H1 (cell line): Measurements from ENCODE around the gene GCHFR. TPM values are rescaled to one million over a fixed set of nuclear protein-coding genes. Genes with fewer than 3 reads are reported as not detected.

Experiments used
- EGR1 ChIP-seq: IDR thresholded peaks from 2 replicates; pipeline ENCODE4 v1.6.1; 2011; ENCODE audit warnings: low read depth, low read length, borderline replicate concordance
- JUN ChIP-seq: IDR thresholded peaks from 2 replicates; pipeline ENCODE4 v1.6.1; 2011; ENCODE audit warnings: low read depth, mild to moderate bottlenecking, improper control_type of control experiment, low read length
- NRF1 ChIP-seq: IDR thresholded peaks from 2 replicates; pipeline ENCODE4 v1.6.1; 2011; ENCODE audit warnings: mild to moderate bottlenecking, low read depth, low read length, improper control_type of control experiment
- RXRA ChIP-seq: IDR thresholded peaks from 2 replicates; pipeline ENCODE4 v1.6.1; 2011; ENCODE audit warnings: low read depth, mild to moderate bottlenecking, low read length, moderate library complexity; ENCODE audit not compliant: insufficient read depth
- YY1 ChIP-seq: IDR thresholded peaks from 2 replicates; pipeline ENCODE4 v1.6.1; 2011; ENCODE audit warnings: low read depth, mild to moderate bottlenecking, low read length
- polyA plus RNA-seq, 7 experiments: library from polyadenylated mRNA; depleted of rRNA in 3 of 7; stranded (reverse) in 5 of 7; unstranded in 2 of 7; fragments of >200 nt in 5 of 7; fragments of 200-250 nt in 2 of 7; gene quantifications; 1 replicate in 5 of 7; 2 replicates in 1 of 7; 4 replicates in 1 of 7; pipeline versions ENCODE4 v1.2.1 to v1.2.3, GENCODE V29; 2011 to 2013; ENCODE audit warnings: missing spikeins in 2 of 7, mixed read lengths in 2 of 7
- total RNA-seq: library from RNA; stranded (reverse); fragmentation: NEBNext Ultra II Directional; extraction: Animal tissue kit (Norgen Biotek cat#: 25700); gene quantifications from 2 replicates; pipeline ENCODE4 v1.2.1, GENCODE V29; 2021
- TF ChIP-seq, protein P1 (sequence below): IDR thresholded peaks from 2 replicates; pipeline ENCODE4 v1.6.1; 2012; ENCODE audit warnings: inconsistent platforms

GCHFR gene
- total and polyA plus RNA-seq, 2 of the 8 experiments (the other 6 are each of a cell fraction or from before 2014, with no cell fraction given) = 25.9 to 81.5 TPM

DNA sequence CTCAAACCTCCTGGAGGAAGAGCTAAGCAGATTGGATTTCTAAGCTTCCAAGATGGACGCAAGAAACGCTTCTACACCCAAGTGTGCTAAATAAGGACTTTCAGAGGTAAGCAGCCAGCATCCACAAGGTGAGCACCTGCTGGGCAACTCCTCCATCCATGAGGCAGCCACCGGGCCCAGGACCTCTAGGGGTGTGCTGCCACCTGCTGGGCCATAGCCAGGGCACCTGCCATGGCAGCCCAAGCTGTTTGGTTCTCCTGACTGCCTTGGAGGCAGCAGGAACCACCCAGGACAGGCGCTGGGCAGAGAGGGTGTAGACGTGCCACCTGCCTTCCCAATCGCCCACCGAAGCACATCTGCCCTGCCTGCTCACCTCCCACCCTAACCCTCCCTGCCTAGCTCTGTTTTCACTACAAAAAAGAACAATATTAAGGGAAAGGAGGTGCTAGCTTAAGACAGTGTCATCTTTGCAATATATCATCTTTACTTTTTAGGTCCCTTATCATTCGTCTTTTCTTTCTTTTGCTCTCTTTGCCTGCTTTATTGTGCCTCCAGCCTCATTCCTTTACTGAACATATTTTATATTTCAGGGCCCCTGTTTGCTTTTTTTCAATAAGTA, 18.9 kb downstream of the GCHFR start (continued):
- TF ChIP-seq EGR1 (no peak), NRF1 (no peak), YY1 (peak; percentile 70), RXRA (no peak), JUN (no peak)
- TF ChIP-seq, protein P1, sequence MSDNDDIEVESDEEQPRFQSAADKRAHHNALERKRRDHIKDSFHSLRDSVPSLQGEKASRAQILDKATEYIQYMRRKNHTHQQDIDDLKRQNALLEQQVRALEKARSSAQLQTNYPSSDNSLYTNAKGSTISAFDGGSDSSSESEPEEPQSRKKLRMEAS = peak; percentile 50
